Measurements from ENCODE around the gene DEFB115.

GRCh38 chr20:31236953-31237352 lies 20.5 kb upstream of the DEFB115 start:
- TF ChIP-seq CTCF (IDR thresholded peaks at IDR 0.05; ENCODE audit: low read depth, low read length, poor library complexity, severe bottlenecking) = no peak
- TF ChIP-seq EZH2phosphoT487 (IDR thresholded peaks at IDR 0.05; ENCODE audit: borderline replicate concordance, low read length) = no peak

Measured in DOHH2 (cell line).